Stimulated activated CD8-positive, alpha-beta memory T cell treated with anti-CD3 and anti-CD28 coated beads, Interleukin-7, amount 100 ng/mL, for 4 hours (primary cell): ENCODE results near the gene ANO1.

ENCODE experiments used
- DNase-seq, 2 donors: peaks; one replicate each; pipeline ENCODE4 v3.0.0-alpha.2; 2020; ENCODE audit warnings: low read depth in 2 of 2

The ANO1 gene

GRCh38 chr11:70072861-70073755, 5.0 kb upstream of the ANO1 start:
- DNase-seq = no peak

- no peak for DNase-seq
Observed at GRCh38 chr11:70073871-70074371, 4.2 kb upstream of the ANO1 start.

- DNase-seq = no peak
Observed at GRCh38 chr11:70074746-70075145, 3.4 kb upstream of the ANO1 start.

- no peak for DNase-seq
Observed at GRCh38 chr11:70075836-70076235, 2.3 kb upstream of the ANO1 start.

- no peak for DNase-seq
Observed at GRCh38 chr11:70076461-70076931, 1.6 kb upstream of the ANO1 start.

- no peak for DNase-seq
Observed at GRCh38 chr11:70077411-70078094, 564 bp upstream of the ANO1 start.

- DNase-seq = no peak
Observed at GRCh38 chr11:70078781-70079616, 882 bp downstream of the ANO1 start.

- DNase-seq = no peak
Observed at GRCh38 chr11:70079691-70080090, 1.6 kb downstream of the ANO1 start.

GRCh38 chr11:70080763-70081162, 2.6 kb downstream of the ANO1 start:
- DNase-seq = no peak

GRCh38 chr11:70082829-70083228, 4.7 kb downstream of the ANO1 start:
- DNase-seq = no peak

GRCh38 chr11:70084046-70084984, 6.2 kb downstream of the ANO1 start:
- DNase-seq = no peak

GRCh38 chr11:70085815-70086769, 8.0 kb downstream of the ANO1 start:
- DNase-seq = no peak

GRCh38 chr11:70087446-70088167, 9.5 kb downstream of the ANO1 start:
- no peak for DNase-seq

- DNase-seq = no peak
Observed at GRCh38 chr11:70088735-70089250, 10.7 kb downstream of the ANO1 start.

- DNase-seq = no peak
Observed at GRCh38 chr11:70089631-70090030, 11.5 kb downstream of the ANO1 start.

- DNase-seq = no peak
Observed at GRCh38 chr11:70090961-70091381, 12.9 kb downstream of the ANO1 start.

- DNase-seq = no peak
Observed at GRCh38 chr11:70091638-70092037, 13.5 kb downstream of the ANO1 start.

GRCh38 chr11:70092959-70093715, 15.0 kb downstream of the ANO1 start:
- no peak for DNase-seq
